Stimulated activated CD8-positive, alpha-beta memory T cell treated with anti-CD3 and anti-CD28 coated beads, Interleukin-4, amount 100 ng/mL, for 1 hour (primary cell): ENCODE results near the gene TMEM123.
"Not testable (repeated sequence)": the region's sequence is repeated elsewhere in the genome, so short reads cannot be mapped to it uniquely, and the experiment has no call there.

Experiments used
- DNase-seq, 2 donors: peaks; one replicate each; pipeline ENCODE4 v3.0.0-alpha.2; 2020; ENCODE audit warnings: low read depth in 2 of 2, low spot score in 1 of 2

TMEM123 gene

GRCh38 chr11:102396708-102397563, 55.6 kb downstream of the TMEM123 start:
- no peak for DNase-seq

GRCh38 chr11:102395720-102396393, 56.7 kb downstream of the TMEM123 start:
- no peak for DNase-seq

- no peak for DNase-seq
Measured at GRCh38 chr11:102393272-102393730, 59.3 kb downstream of the TMEM123 start.

- DNase-seq: no peak
Measured at GRCh38 chr11:102391549-102392237, 60.9 kb downstream of the TMEM123 start.

GRCh38 chr11:102390667-102391465, 61.7 kb downstream of the TMEM123 start:
- DNase-seq: peak; percentile 16 to 38

GRCh38 chr11:102389253-102389652, 63.3 kb downstream of the TMEM123 start:
- DNase-seq: no peak

GRCh38 chr11:102387043-102387781, 65.4 kb downstream of the TMEM123 start:
- no peak for DNase-seq

GRCh38 chr11:102386136-102386734, 66.3 kb downstream of the TMEM123 start:
- no peak for DNase-seq

GRCh38 chr11:102385085-102386007, 67.2 kb downstream of the TMEM123 start:
- DNase-seq: no peak

GRCh38 chr11:102384419-102385079, 68.0 kb downstream of the TMEM123 start:
- DNase-seq: no peak

- DNase-seq: no peak
Measured at GRCh38 chr11:102383839-102384238, 68.7 kb downstream of the TMEM123 start.

GRCh38 chr11:102382384-102382783, 70.2 kb downstream of the TMEM123 start:
- DNase-seq: no peak

GRCh38 chr11:102378818-102379217, 73.7 kb downstream of the TMEM123 start:
- DNase-seq: no peak

GRCh38 chr11:102377891-102378290, 74.7 kb downstream of the TMEM123 start:
- DNase-seq: no peak

- no peak for DNase-seq
Measured at GRCh38 chr11:102375720-102376399, 76.7 kb downstream of the TMEM123 start.

GRCh38 chr11:102374633-102375424, 77.7 kb downstream of the TMEM123 start:
- not testable (repeated sequence) for DNase-seq

- DNase-seq: no peak
Measured at GRCh38 chr11:102368472-102368871, 84.1 kb downstream of the TMEM123 start.
